GM12874 (cell line): Measurements from ENCODE around the gene UGT1A7.

ENCODE experiments used
- TF ChIP-seq, protein P1 (sequence below): IDR thresholded peaks from 2 replicates; pipeline ENCODE4 v1.5.1; 2011; ENCODE audit warnings: low read depth, mild to moderate bottlenecking, control low read depth, low read length, moderate library complexity; ENCODE audit not compliant: insufficient read depth

Gene UGT1A7

DNA sequence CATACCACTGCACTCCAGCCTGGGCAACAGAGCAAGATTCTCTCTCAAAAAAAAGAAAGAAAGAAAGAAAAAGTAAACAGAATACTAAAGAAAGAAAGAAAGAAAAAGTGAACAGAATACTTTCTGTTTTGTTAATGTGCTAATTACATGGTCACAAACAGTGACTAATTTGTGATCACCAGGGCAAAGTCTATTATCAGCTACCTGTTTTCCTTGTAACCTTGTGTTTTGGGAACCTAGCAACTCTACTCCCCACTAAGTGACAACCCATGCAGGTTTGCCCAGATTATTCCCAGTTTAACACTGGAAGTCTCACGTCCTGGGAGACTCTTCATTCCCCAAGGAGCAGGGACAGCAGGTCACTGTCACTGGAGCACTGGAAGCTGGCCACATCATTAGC, 26.7 kb upstream of the UGT1A7 start:
- TF ChIP-seq, protein P1, sequence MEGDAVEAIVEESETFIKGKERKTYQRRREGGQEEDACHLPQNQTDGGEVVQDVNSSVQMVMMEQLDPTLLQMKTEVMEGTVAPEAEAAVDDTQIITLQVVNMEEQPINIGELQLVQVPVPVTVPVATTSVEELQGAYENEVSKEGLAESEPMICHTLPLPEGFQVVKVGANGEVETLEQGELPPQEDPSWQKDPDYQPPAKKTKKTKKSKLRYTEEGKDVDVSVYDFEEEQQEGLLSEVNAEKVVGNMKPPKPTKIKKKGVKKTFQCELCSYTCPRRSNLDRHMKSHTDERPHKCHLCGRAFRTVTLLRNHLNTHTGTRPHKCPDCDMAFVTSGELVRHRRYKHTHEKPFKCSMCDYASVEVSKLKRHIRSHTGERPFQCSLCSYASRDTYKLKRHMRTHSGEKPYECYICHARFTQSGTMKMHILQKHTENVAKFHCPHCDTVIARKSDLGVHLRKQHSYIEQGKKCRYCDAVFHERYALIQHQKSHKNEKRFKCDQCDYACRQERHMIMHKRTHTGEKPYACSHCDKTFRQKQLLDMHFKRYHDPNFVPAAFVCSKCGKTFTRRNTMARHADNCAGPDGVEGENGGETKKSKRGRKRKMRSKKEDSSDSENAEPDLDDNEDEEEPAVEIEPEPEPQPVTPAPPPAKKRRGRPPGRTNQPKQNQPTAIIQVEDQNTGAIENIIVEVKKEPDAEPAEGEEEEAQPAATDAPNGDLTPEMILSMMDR: no peak

GRCh38 chr2:233656443-233656842, 25.3 kb upstream of the UGT1A7 start:
- TF ChIP-seq, protein P1: no peak

DNA sequence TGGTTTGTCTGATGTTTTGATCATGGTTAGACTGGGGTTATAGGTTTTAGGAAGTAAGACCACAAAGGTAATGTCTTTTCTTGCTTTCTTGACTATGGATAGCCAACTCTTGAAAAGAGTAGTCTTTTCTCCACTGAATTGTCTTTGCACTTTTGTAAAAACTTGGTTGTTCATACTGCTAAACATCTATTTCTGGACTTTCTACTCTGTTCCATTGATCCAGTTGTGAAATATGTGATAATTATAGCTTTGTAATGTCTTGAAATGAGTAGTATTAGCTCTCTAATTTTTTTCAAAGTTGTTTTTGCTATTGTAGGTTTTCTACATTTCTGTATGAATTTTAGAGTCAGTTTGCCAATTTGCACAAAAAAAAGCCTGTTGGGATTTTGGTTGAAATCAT, 23.1 kb upstream of the UGT1A7 start:
- TF ChIP-seq, protein P1: no peak

- TF ChIP-seq, protein P1: no peak
Measured at GRCh38 chr2:233663911-233664310, 17.8 kb upstream of the UGT1A7 start.

DNA sequence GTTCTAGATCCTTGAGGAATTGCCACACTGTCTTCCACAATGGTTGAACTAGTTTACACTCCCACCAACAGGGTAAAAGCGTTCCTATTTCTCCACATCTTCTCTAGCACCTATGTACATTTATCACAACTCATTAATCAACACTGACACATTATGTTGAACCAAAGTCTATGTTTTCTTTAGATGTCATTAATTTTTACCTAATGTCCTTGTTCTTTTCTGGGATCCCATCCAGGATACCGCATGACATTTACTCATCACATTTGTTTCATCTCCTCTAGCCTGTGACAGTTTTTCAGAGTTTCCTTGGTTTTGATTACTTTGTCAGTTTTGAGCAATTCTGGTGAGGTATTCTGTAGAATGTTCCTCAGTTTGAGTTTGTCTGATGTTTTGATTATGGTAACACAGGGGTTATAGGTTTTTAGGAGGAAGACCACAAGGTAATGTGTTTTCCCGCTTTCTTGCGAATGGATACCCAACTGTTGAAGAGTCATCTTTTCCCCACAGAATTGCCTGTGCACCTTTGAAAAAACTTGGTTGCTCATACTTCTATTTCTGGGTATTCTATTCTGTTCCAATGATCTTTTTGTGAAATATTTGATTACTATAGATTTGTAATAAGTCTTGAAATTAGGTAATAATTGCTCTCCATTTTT, 13.0 kb upstream of the UGT1A7 start:
- TF ChIP-seq, protein P1: no peak

DNA sequence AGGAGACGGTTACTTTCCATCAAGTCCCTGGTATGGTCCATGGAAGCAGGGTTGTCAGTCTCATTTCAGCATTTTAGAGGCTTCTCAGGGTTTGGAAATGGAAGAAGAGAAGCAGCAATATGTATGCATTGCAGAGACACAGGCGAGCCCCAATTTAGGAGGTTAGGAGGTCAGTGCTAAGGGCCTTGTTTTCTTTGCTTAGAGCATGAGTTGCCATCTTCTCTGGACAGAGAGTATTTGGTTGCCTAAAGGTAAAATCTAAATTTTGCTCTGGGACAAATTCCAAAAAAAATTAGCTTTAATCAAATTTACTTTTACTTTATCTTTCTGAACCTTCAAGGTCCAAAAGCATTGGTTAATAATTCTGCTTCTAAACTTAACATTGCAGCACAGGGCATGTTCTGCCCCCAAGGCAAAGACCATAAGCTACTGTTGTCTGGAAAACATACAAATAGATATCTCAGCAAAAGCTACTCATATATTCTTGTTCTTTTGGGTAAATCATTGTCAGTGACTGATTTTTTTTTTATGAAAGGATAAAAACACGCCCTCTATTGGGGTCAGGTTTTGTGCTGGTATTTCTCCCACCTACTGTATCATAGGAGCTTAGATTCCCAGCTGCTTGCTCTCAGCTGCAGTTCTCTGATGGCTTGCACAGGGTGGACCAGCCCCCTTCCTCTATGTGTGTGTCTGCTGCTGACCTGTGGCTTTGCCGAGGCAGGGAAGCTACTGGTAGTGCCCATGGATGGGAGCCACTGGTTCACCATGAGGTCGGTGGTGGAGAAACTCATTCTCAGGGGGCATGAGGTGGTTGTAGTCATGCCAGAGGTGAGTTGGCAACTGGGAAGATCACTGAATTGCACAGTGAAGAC, 10.2 kb upstream of the UGT1A7 start, which contains the start of gene UGT1A9:
TSS of gene UGT1A9 (plus strand) at position 609 of the 872 bp plus-strand sequence. CDS start at position 646, 37 bp downstream.
- TF ChIP-seq, protein P1: no peak

- TF ChIP-seq, protein P1: no peak
Measured at GRCh38 chr2:233672886-233673285, 8.8 kb upstream of the UGT1A7 start.
